ENCODE results near the gene LCA5. TPM values are rescaled to one million over a fixed set of nuclear protein-coding genes. Genes with fewer than 3 reads are reported as not detected.

Gene LCA5
- total RNA-seq, 1 donor from 2014 or later = 8.8 TPM

- TF ChIP-seq CTCF (conservative IDR thresholded peaks at IDR 0.05) = peak; percentile 78
These were observed 7.8 kb upstream of the LCA5 start for GRCh38 chr6:79544939-79545450.

GRCh38 chr6:79544299-79544927, 7.2 kb upstream of the LCA5 start:
- Mint-ChIP-seq H3K27ac (peak overlapping the region; percentile 91), H3K9me3 (no peaks in the 10 kb centered on the region), H3K4me1 (ENCODE audit: unreplicated experiment) (peaks cover 38% of the 10 kb centered on the region), H3K36me3 (peaks cover 32% of the 10 kb centered on the region), H3K27me3 (no peaks in the 10 kb centered on the region), H3K4me3 (peak overlapping the region; percentile 64)
- DNase-seq (ENCODE audit: extremely low spot score, unreplicated experiment) = no peak
- no peak for TF ChIP-seq CTCF (conservative IDR thresholded peaks at IDR 0.05)

More at GRCh38 chr6:79544939-79545450, 7.8 kb upstream of the LCA5 start:
- H3K4me1 Mint-ChIP-seq (ENCODE audit: unreplicated experiment) = peaks cover 38% of the 10 kb centered on the region
- peak overlapping the region; percentile 72 for H3K4me3 Mint-ChIP-seq
- peaks cover 29% of the 10 kb centered on the region for H3K36me3 Mint-ChIP-seq
- H3K27me3 Mint-ChIP-seq = no peaks in the 10 kb centered on the region
- no peaks in the 10 kb centered on the region for H3K9me3 Mint-ChIP-seq
- H3K27ac Mint-ChIP-seq = peak overlapping the region; percentile 91
- peak; percentile 74 for DNase-seq (ENCODE audit: extremely low spot score, unreplicated experiment)

GRCh38 chr6:79543886-79544285, 6.7 kb upstream of the LCA5 start:
- no peak for DNase-seq (ENCODE audit: extremely low spot score, unreplicated experiment)
- Mint-ChIP-seq H3K4me3 (peak overlapping the region; percentile 64), H3K36me3 (peaks cover 33% of the 10 kb centered on the region), H3K27me3 (no peaks in the 10 kb centered on the region), H3K27ac (peak overlapping the region; percentile 91), H3K9me3 (no peaks in the 10 kb centered on the region), H3K4me1 (ENCODE audit: unreplicated experiment) (peaks cover 38% of the 10 kb centered on the region)
- no peak for TF ChIP-seq CTCF (conservative IDR thresholded peaks at IDR 0.05)

- H3K27ac Mint-ChIP-seq = peak overlapping the region; percentile 61
- no peak overlapping the region for H3K4me3 Mint-ChIP-seq
- TF ChIP-seq CTCF (conservative IDR thresholded peaks at IDR 0.05) = no peak
- no peak for DNase-seq (ENCODE audit: extremely low spot score, unreplicated experiment)
- no peaks in the 10 kb centered on the region for H3K9me3 Mint-ChIP-seq
- H3K36me3 Mint-ChIP-seq = peaks cover 33% of the 10 kb centered on the region
- H3K27me3 Mint-ChIP-seq = no peaks in the 10 kb centered on the region
- peaks cover 38% of the 10 kb centered on the region for H3K4me1 Mint-ChIP-seq (ENCODE audit: unreplicated experiment)
These were observed 6.2 kb upstream of the LCA5 start for GRCh38 chr6:79543411-79543810.

GRCh38 chr6:79538106-79538971, 1.1 kb upstream of the LCA5 start:
- no peak for TF ChIP-seq CTCF (conservative IDR thresholded peaks at IDR 0.05)
- H3K36me3 Mint-ChIP-seq = peaks cover 20% of the 10 kb centered on the region
- no peak overlapping the region for H3K27ac Mint-ChIP-seq
- H3K4me1 Mint-ChIP-seq (ENCODE audit: unreplicated experiment) = peaks cover 27% of the 10 kb centered on the region
- DNase-seq (ENCODE audit: extremely low spot score, unreplicated experiment) = no peak
- no peaks in the 10 kb centered on the region for H3K9me3 Mint-ChIP-seq
- H3K27me3 Mint-ChIP-seq = no peaks in the 10 kb centered on the region
- no peak overlapping the region for H3K4me3 Mint-ChIP-seq
